Stimulated activated naive CD4-positive, alpha-beta T cell (primary cell): Measurements from ENCODE around the gene ZSWIM6.

ENCODE experiments used
- DNase-seq, 6 experiments: peaks; one replicate each; lab custom pipeline; 2025; lab: John Stamatoyannopoulos, UW

The ZSWIM6 gene

DNA sequence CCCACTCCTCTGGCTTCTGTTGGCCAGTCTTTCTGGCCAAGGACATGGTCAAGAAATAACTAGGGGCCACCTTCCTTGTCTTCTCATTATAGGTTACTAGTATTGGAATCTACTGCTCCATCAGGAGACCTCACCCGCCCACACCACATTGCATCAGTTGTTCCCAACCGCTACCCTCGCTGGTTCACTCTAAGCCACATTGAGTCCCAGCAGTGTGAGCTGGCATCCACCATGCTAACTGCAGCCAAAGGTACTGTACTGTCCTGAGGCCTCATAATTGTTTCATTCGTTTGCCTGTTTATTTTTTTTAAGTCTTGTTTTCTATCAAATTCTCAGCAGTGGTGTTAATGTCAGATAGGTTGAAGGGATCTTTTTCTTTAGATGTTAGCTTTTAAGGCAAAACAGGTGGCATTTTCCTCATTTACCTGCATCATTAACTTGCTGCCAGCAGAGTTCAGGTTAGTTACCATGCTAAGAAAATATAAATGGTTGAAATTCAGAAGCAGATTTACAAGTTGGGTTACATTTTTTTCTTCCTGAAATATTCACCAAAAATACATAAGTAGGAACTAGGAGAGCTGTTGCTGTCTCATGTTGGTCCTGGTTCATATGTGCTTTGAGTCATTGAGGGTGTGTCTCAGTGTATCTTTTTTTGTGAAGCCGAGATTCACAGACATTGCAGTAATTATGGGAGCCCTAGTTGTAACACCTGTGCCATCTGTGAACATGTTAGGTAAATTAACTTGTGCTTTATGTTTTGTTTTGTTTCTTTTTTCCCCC lies 206.9 kb downstream of the ZSWIM6 start:
- no peak for DNase-seq

DNA sequence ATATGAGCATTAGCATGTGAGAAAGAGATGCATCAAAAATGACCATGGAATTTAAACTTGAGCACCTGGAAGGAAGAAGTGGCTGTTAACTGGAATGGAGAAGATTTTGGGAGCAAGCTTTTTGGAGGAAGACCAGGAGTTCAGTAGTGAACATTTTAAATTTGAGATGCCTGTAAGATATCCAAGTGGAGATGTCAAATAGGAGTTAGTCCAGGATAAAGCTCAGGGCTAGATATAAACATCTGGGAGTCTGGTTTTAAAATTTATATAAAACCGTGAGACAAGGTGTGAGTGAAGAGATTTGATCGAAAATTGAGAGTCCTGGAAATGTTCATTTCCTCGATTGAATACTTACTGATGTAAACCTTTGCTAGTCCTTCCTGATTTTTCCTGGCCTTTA lies 217.5 kb downstream of the ZSWIM6 start:
- DNase-seq: no peak

DNA sequence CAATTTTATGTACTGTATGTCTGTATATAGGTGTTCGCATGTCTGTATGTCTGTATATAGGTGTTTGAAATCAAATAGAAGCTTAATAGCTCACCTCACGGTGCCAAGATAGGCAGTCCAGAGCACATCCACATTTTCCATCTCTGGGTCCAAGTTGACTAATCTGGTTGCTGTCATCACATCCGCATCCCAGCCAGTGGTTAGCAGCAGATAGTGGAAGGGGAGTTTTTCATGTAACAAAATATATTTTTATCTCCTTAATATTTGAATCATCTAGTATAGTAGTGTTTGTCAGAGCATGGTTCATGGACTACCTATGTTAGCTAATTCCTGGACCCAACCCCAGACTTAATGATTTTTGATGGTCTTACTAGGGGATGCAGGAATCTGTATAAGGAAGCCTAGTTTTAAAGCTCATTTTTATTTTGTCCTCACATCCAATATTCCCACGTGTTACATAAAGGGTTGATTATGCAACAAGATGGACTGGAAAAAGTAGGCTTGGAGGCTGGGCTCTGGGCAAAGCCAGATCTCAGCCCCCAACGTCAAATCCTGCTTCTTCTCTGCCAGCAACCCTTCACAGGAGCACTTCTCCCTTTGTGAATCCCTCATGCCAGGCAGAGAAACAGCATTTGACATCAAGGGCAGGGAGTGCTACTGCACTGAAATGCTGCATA lies 219.7 kb downstream of the ZSWIM6 start:
- no peak for DNase-seq

DNA sequence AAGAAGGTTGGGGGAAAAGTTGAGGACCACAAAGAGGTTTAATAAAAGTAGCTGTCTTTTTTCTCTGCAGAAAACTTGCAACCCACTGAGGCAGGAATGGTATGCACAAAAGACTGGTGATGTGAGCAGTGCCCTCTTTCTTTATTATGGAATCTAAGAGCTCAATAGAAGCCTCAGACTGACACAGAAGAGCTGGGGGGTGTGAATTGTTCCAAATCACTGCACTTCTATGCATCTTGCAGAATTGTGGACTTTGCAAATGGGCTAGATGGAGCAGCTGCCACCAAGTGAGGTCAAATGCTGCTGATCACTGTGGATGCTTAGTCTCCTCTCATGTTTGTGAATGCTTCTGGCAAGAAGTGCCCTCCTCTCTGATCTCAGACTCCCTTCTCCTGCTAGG lies 227.1 kb downstream of the ZSWIM6 start:
- no peak for DNase-seq

DNA sequence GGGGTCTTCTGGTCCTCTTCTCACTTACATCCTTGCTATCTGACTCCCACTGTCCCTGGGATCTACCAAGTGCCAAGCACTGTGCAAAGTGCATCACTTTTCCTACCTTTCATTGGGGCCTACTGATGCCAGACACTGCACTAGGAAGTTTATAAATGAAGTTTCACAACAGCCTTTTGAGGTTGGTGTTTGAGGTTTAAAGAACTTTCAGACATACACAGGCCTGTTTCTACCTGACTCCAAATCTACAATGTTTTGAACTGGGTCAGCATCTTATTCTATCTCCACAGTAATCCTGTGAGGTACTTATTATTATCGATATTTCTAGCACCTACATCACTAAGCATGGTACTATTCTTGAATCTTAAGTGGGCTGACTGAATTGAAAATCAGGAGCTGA lies 227.7 kb downstream of the ZSWIM6 start:
- no peak for DNase-seq

DNA sequence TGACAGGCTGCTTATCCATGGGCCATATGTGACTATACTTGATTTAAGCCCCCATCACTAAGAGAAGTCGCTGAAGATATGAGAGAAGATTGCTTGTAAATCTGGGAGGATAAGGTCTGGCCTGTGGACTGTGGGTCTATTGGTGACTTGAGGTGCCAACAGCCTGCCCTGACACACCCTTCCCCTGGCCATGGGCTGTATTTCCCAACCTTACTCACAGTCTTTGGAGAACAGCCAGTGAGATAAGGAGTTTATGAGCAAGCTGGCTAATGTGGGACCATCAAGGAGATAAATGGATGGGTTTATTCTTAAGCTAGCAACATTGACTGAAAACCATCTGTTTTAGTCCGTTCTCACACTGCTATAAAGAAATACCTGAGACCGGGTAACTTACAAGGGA lies 231.3 kb downstream of the ZSWIM6 start:
- no peak for DNase-seq

DNA sequence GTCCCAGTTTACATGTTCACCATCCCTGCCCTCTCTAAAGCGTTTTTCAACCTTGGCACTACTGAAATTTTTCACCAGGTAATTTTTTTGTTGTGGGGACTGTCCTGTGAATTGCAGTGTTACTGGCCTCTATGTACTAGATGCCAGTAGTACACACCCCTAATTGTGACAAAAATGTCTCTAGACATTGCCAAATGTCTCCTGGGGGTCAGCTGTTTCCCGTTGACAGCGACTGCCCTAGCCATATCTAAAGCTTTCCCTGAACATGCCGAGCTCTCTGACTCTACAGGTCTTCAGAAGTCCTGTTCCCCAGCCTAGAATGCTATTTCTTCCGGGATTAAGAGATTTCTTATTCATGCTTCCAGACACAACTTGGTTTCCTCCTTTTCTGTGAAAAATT lies 235.3 kb downstream of the ZSWIM6 start:
- no peak for DNase-seq

DNA sequence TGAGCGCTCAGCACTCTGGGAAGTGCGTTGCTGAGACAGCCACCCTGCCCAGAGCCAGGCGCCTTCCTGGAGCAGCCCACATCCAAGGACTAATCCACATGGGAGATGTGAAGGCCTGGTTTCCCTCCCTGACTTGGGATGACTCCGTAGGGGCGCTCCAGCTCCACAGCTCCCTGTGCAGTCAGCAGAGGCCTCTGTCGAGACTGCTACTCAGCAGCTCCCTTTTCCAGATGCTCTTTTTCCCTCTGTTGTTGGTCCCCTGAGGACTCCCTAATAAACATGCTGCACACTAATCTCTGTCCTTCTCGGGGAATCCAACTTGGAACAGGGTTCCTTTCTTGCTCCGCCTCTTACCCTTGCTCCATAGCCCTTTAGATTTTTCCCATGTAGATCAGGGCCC lies 237.3 kb downstream of the ZSWIM6 start:
- no peak for DNase-seq

DNA sequence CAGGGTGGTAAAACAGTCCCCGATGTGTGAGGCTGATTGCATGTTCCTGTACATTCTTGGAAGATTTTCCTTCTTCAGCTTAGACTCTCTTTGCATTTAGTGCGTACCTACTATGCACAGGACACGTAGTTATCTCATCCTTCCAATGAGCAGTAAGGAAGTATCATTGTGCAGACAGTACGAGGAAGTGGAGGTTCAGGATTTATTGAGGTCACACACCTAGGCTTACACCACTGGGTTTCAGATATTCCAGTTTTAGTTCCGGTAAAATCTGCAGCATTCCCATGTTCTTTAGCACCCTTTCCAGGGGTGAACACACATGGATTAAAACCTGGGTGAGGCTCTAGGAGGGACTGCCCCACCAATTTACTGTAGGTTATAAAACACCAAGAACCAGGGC lies 238.7 kb downstream of the ZSWIM6 start:
- no peak for DNase-seq

DNA sequence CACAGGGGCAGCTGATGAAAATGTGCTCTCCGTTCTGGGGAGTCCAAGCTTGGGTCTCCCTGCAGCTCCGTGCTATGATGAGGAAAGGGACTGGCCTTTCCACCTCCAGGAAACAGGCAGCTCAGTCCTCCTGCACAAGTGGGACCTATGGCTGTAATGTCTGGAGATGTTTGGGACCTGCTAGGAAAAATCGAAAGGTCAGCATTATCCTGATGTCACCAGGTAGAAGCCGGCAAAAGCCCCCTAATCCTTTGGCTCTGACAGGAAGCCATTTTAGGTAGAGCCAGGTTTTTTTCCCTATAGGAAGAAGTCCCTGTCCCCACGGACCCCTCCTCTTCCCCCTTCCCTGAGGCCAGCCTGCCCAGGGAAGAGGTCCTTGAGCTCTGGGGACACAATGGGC lies 240.9 kb downstream of the ZSWIM6 start:
- no peak for DNase-seq

DNA sequence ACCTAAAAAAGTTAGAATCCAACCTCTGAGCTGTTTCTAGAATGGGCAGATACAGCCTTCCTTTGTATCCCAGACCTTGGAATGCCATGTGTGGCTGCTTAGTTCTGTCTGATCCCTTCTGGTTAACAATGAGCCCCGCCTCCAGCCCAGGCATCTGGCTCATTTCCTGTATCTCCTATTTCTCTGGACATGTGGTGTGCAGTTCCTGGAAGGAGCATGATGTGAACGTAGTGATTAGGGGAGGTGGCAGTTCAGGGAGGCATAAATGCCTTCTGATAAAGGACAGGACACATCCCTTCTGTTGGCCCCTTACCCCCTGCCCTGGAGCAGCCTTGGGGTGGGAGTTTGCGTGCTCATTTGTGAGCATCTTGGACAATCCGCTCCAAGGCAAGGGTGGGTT lies 243.0 kb downstream of the ZSWIM6 start:
- DNase-seq: no peak

DNA sequence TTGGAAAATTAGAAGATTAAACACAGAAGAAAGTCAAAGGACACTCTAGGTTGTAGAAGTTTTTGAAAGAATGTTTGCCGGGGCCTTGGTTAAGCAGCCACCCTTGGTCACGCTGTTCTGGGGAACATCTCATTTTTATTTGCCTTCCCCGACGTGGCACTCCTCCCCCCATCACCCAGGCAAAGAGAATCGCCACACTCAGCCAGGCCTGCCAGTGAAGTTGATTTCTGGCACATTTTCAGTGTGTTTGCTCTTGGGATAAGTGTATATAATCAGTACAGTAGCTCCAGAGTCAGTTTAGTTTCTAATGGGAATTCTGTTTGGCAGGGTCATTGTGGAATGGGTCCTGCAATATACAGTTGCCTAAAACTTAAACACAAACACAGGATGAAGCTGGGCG lies 243.5 kb downstream of the ZSWIM6 start:
- DNase-seq: no peak

DNA sequence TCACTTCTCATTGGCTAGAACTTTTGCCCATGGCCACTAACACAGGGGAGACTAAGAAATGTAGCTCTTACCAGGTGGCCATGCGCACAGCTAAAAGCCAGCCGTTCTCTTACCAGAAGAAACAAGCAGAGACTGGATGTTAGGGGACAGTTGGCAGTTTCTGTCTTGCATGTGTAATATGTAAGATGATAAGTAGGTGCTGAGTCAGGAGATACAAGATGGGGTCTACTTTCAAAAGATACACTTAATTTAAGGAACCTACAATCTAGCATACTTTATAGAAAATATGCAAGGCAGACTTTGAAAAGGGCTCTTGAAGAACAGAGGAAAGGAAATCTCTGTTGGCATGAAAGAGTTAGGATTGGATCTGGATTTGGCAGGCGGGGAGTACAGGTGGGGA lies 244.5 kb downstream of the ZSWIM6 start:
- no peak for DNase-seq

DNA sequence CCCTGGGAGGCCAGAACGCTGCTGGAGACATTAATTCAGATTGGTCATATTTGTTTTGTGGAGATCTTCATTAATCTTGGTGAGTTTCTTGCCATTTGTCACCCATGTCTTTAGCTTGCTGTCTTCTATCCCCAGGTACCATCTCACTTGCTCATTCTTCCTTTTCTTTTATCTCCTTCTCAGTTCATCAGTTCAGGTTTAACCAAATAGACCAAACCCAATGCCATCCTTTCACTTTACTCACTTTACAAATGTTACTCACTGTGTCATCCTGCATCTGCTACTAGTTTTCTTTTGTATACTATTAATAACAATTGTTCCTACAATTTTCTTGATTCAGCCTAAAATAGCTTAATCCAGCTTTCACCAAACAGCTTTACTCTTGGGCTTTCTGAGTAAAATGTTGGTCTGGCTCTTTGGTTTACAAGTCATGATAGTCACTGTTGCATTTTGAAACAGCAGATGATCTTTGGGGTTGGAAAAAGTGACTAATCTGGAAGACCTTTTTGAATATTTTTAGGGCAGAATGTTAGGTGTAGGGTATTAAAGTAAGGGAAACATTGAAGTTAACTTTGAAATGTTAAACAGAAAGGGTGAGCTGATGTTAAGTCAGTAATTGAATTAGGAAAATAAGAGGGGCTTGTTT lies 246.9 kb downstream of the ZSWIM6 start:
- DNase-seq: no peak

DNA sequence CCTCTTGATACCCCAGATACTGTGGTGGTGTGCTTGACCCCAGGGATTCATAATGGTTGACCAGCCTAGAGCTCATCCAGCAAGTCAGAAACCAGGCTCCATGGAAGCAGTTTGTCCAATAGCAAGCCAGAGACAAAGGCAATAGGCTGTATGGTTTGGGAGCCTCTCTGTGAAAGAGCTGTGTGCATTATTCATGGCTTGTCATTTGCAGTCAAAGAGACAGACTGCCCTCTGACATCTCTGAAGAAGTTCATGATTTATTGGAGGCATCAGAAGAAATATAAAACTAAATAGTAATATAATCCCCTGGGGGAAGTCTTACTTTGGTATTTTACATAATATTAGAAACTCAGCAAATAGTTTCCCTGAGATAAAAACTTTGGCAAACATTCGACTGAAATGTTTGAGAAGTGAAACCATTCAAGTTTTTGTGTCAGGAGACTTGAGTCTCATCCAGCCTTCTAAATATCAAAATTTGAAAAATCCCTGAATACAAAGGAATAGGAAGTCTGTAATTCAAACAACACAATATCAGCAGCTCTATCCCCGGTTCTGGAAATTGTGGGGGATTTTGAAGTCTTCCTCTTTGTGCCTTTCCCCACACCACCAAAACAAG lies 250.3 kb downstream of the ZSWIM6 start:
- DNase-seq: no peak

DNA sequence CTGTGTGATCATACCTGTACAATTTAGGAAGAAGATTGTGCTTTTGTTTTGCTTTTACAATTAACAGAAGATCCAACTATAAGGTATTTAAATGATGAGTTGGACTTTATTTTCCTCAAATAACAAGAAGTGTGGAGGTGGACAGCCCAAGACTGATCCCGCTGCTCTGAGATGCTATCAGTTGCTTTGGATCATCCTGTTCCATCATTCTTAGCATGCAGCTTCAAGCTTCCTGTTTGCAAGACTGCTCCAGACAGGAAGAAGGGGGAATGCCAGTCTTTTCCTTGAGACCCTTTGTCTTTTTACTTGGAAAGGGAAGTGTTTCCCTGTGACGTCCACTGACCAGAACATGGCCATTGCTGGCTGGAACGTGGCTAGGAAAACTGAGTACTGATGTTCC lies 250.8 kb downstream of the ZSWIM6 start:
- DNase-seq: no peak

DNA sequence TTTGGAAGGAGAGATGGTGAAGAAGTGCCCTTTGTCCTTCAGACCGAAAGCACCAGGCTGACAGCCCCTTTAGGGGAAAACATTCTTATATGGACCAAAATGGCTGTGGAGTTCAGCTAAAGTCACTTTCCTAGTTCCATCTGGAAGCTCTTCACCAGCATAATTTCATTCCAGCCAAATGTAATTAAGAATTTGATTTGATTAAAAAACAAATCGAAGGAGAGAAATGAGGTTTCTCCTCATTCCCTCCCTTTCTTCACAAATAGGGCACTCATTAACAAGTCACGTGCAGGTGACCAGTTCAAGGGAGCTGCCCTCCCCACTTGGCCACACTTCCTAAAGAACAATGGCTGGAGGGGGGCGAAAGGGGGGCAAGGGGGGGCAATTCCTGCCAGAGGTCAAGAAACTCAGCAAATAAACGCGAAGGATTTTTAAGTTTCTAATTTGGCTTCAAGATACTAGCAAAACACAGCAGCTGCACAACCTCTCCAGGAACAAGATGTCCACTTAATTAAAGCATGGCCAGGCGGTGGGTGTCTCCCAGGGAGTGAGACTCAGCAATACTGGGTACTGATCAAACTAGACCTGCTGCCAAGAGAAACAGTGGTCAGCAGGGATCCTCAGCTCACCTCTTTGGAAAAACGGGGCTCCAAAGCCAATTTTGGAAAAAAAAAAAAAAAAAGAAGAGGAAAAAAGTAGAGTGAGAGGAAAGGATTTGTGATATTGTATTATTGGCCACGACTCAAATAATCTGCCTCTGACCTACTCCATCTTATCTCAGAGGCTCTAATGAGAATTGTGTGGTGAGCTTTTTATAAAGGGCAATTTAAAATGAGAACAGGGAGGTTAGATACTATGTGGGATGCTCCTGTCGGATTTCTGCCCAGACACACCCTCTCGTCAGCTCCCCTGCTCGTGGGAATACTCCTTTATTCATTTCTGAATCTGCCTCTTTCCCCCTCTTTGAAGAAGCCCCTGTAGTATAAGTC lies 254.3 kb downstream of the ZSWIM6 start:
- no peak for DNase-seq

DNA sequence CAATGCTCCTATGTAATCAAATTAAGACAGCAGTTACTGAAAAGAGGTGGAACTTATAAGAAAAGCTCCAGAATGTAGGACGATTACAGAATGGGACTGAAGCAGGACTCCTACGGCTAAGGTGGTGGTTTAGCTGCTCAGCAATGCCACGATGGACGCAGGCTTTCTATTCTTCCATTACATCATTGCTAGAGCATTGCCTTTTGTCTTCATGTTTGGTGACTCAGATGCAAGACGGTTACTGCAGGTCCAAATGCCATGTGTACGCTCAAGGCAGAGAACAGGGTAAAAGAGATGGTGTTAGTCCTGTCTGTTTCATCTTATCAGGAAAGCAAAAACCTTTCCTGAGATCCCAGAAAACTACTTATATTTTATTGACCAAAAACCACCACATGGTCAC lies 255.1 kb downstream of the ZSWIM6 start:
- no peak for DNase-seq

DNA sequence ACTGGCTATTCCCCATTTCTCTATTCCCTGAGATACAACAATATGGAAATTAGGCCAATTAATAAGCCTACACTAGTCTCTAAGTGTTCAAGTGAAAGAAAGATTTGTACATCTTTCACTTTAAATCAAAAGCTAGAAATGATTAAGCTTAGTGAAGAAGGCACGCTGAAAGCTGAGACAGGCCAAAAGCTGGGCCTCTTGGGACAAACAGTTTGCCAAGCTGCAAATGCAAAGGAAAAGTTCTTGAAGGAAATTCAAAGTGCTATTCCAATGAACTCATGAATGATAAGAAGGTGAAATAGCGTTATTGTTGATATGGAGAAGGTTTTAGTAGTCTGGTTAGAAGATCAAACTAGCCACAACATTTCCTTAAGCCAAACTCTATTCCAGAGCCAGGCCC lies 256.2 kb downstream of the ZSWIM6 start:
- DNase-seq: no peak

DNA sequence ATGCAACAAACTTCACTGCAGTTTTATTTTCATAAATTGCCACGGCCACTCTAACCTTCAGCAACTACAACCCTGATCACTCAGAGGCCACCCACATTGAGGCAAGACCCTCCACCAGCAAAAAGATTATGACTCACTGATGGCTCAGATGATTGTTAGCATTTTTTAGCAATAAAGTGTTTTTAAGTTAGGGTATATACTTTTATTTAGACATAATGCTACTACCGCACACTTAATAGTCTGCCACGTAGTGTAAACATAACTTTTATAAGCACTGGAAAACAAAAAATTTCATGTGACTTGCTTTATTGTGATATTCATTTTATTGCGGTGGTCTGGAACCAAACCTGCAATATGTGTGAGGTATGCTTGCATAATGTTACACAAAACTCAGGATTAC lies 257.9 kb downstream of the ZSWIM6 start:
- DNase-seq: no peak

DNA sequence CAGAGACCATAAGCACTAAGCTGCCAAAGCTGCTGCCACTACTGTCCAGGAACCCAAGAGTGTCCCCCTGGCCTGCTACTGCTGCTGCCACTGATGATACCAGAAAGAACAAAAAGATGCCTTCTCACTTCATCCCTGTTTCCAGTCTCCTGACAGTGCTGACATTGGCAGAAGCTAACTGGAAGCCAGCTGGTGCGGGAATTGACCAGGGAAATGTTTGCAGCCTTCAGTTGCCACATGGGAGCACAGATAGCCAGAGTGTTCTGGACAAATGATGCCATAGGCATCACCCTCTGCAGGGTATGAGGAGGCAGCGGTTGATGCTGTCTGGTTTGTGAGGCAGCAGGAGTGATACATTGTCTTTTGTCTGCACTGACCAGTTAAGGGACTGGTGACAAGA lies 258.4 kb downstream of the ZSWIM6 start:
- DNase-seq: no peak

DNA sequence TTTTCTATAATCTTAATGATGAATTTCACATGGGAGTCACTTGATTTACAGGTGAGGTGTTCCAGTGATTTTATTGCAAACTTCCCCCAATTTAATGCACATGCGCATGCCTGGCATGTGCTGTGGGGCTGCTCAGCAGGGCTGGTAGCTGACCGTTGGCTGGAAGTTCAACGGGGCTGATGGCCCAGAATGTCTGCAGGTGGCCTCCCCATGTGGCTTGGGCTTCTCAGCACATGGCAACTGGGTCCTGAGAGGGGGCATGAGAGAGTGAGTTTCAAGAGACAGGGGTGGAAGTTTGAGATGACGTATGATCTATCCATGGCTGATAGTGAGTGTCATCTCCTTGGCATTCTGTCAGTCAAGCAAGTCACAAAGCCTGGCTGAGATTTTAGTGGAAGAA lies 259.8 kb downstream of the ZSWIM6 start:
- no peak for DNase-seq
